SK-N-SH (cell line): Measurements from ENCODE around the gene RNPEPL1. TPM values are rescaled to one million over a fixed set of nuclear protein-coding genes. Genes with fewer than 3 reads are reported as not detected.

Experiments
- CTCF ChIA-PET: fragments of 300-600, 350-600 bp; formaldehyde crosslinking; extraction: SDS; loops from one replicate; lab custom pipeline; 2021; lab: Yijun Ruan, JAX
- POLR2A ChIA-PET: fragments of 350-600 bp; sonication (Branson Sonifier 250); formaldehyde crosslinking; extraction: SDS; loops from one replicate; lab custom pipeline; 2020; ENCODE audit warnings: antibody characterized with exemption, inconsistent platforms; lab: Yijun Ruan, JAX
- DNase-seq: peaks from one replicate; pipeline ENCODE4 v3.0.0; 2012
- H2AFZ ChIP-seq: fragments of 200-600 bp; sonication (generic); 2 replicates; pipeline ENCODE4 v1.8.1; 2016; ENCODE audit warnings: antibody characterized with exemption, mild to moderate bottlenecking, low read depth
- H3F3A ChIP-seq: fragments of 200-600 bp; sonication (generic); replicated peaks from 2 replicates; pipeline ENCODE3; 2016; ENCODE audit warnings: antibody characterized with exemption, mild to moderate bottlenecking; ENCODE audit not compliant: insufficient read depth
- H3K27ac ChIP-seq, 2 experiments: fragments of 200-500 bp in 1 of 2; fragments of 200-600 bp in 1 of 2; sonication (Bioruptor generic) in 1 of 2; sonication (generic), shearing (Covaris generic) in 1 of 2; 2 replicates each; pipeline versions ENCODE4 v1.5.1 to v1.6.1; 2014 to 2016; ENCODE audit warnings: low read depth in 2 of 2, inconsistent platforms in 1 of 2, low read length in 1 of 2, mild to moderate bottlenecking in 1 of 2, mixed read lengths in 1 of 2
- H3K27me3 ChIP-seq: fragments of 200-600 bp; sonication (generic), shearing (Covaris generic); 2 replicates; pipeline ENCODE4 v1.6.1; 2016; ENCODE audit warnings: mixed run types; ENCODE audit not compliant: insufficient read depth
- H3K36me3 ChIP-seq, 2 experiments: fragments of 200-500 bp in 1 of 2; fragments of 200-600 bp in 1 of 2; sonication (Bioruptor generic) in 1 of 2; sonication (generic) in 1 of 2; replicated peaks in 1 of 2; 2 replicates each; pipeline versions ENCODE3 to v1.5.1; 2014 to 2016; ENCODE audit warnings: low read length in 1 of 2, mild to moderate bottlenecking in 1 of 2; ENCODE audit not compliant: insufficient read depth in 2 of 2, control insufficient read depth in 1 of 2
- H3K4me1 ChIP-seq, 2 experiments: fragments of 200-500 bp in 1 of 2; fragments of 200-600 bp in 1 of 2; sonication (Bioruptor generic) in 1 of 2; sonication (generic), shearing (Covaris generic) in 1 of 2; 2 replicates each; pipeline versions ENCODE4 v1.5.1 to v1.6.1; 2014 to 2016; ENCODE audit warnings: low read depth in 1 of 2, low read length in 1 of 2, mixed run types in 1 of 2; ENCODE audit not compliant: insufficient read depth in 2 of 2, control insufficient read depth in 1 of 2
- H3K4me2 ChIP-seq: fragments of 200-600 bp; sonication (generic), shearing (Covaris generic); 2 replicates; pipeline ENCODE4 v1.6.1; 2017; ENCODE audit warnings: mixed run types
- H3K4me3 ChIP-seq, 2 experiments: fragments of 200-500 bp in 1 of 2; fragments of 200-600 bp in 1 of 2; sonication (Bioruptor generic) in 1 of 2; sonication (generic), shearing (Covaris generic) in 1 of 2; 2 replicates each; pipeline versions ENCODE4 v1.5.1 to v1.8.1; 2014 to 2016; ENCODE audit warnings: low read depth in 2 of 2, inconsistent platforms in 1 of 2, low read length in 1 of 2, mild to moderate bottlenecking in 1 of 2, mixed read lengths in 1 of 2, moderate library complexity in 1 of 2
- H3K79me2 ChIP-seq: fragments of 200-600 bp; sonication (generic); 2 replicates; pipeline ENCODE4 v1.8.1; 2017; ENCODE audit warnings: mild to moderate bottlenecking; ENCODE audit not compliant: insufficient read depth
- H3K9ac ChIP-seq: fragments of 200-600 bp; sonication (generic); 2 replicates; pipeline ENCODE4 v1.6.1; 2017; ENCODE audit warnings: mixed run types
- H3K9me2 ChIP-seq: fragments of 200-600 bp; sonication (generic); 2 replicates; pipeline ENCODE4 v1.6.1; 2017; ENCODE audit warnings: mixed run types
- H3K9me3 ChIP-seq: fragments of 200-600 bp; sonication (generic); 2 replicates; pipeline ENCODE4 v1.6.1; 2017; ENCODE audit warnings: mixed run types, mild to moderate bottlenecking, moderate library complexity
- H4K20me1 ChIP-seq: fragments of 200-600 bp; sonication (generic); 2 replicates; pipeline ENCODE4 v1.6.1; 2017; ENCODE audit warnings: mild to moderate bottlenecking, mixed run types; ENCODE audit not compliant: insufficient read depth
- ELF1 ChIP-seq: IDR thresholded peaks from 2 replicates; pipeline ENCODE4 v1.4.0; 2012
- EP300 ChIP-seq, 2 experiments: IDR thresholded peaks; 2 replicates each; pipeline versions ENCODE4 v1.4.0 to v1.6.1; 2012; ENCODE audit warnings: borderline replicate concordance in 1 of 2, low read depth in 1 of 2, low read length in 1 of 2
- EZH2phosphoT487 ChIP-seq: fragments of 200-600 bp; sonication (generic); IDR thresholded peaks from 2 replicates; pipeline ENCODE4 v1.6.1; 2017; ENCODE audit warnings: low read depth, mixed run types, mild to moderate bottlenecking, antibody characterized with exemption, moderate library complexity, borderline replicate concordance
- FOXJ3 ChIP-seq: sonication (generic); formaldehyde crosslinking; IDR thresholded peaks from 2 replicates; pipeline ENCODE4 v1.5.1; 2020; ENCODE audit warnings: mild to moderate bottlenecking, missing genetic modification reagents
- NRF1 ChIP-seq: IDR thresholded peaks from 2 replicates; pipeline ENCODE4 v1.6.1; 2012; ENCODE audit warnings: low read depth, mild to moderate bottlenecking, low read length
- RXRA ChIP-seq: IDR thresholded peaks from 2 replicates; pipeline ENCODE4 v1.4.0; 2012; ENCODE audit warnings: low read depth, mild to moderate bottlenecking, borderline replicate concordance
- SMC3 ChIP-seq: IDR thresholded peaks from 2 replicates; pipeline ENCODE4 v1.6.1; 2012; ENCODE audit warnings: low read depth, low read length, improper control_type of control experiment
- WGBS: methylation state at CpG from one replicate; pipeline ENCODE4 v1.1.6; 2017; ENCODE audit warnings: low lambda C conversion rate; 5-methylcytosine and 5-hydroxymethylcytosine counted together
- polyA plus RNA-seq, 3 experiments: library from polyadenylated mRNA; depleted of rRNA; stranded (reverse); fragments of >200 nt; gene quantifications; 2 replicates each; pipeline ENCODE4 v1.2.3, GENCODE V29; 2012
- TF ChIP-seq, protein P1 (sequence below): fragments of 150-350 bp; IDR thresholded peaks from 2 replicates; pipeline ENCODE4 v1.6.1; 2017; ENCODE audit warnings: antibody characterized with exemption, low read length, low read depth, borderline replicate concordance
- TF ChIP-seq, protein P2 (sequence below): IDR thresholded peaks from 2 replicates; pipeline ENCODE4 v1.4.0; 2012; ENCODE audit warnings: low read depth
- TF ChIP-seq, protein P3 (sequence below): IDR thresholded peaks from 2 replicates; pipeline ENCODE4 v1.6.1; 2012; ENCODE audit warnings: mild to moderate bottlenecking, low read depth, low read length, moderate library complexity

Gene RNPEPL1
- polyA plus RNA-seq, 1 of the 3 experiments (the other 2 are of a cell fraction), result 14.3 TPM

GRCh38 chr2:240553956-240554480 lies 14.3 kb upstream of the RNPEPL1 start:
- no peaks in the 10 kb centered on the region for H3K9me3 ChIP-seq
- no peaks in the 10 kb centered on the region for H3K27me3 ChIP-seq
- no peak overlapping the region for H2AFZ ChIP-seq
- H3K4me2 ChIP-seq, result no peak overlapping the region
- 95% methylated on average over 6 of the region's 7 CpGs for WGBS
- H3K9me2 ChIP-seq, result no peaks in the 10 kb centered on the region
- ChIA-PET POLR2A (no interaction called here), CTCF (interaction anchor here (1.4 to 1.6 kb wide), 2 partner anchors 12 to 40 kb away, joined by 6 read pairs; no protein-coding TSS in a partner anchor)
- TF ChIP-seq, protein P1, sequence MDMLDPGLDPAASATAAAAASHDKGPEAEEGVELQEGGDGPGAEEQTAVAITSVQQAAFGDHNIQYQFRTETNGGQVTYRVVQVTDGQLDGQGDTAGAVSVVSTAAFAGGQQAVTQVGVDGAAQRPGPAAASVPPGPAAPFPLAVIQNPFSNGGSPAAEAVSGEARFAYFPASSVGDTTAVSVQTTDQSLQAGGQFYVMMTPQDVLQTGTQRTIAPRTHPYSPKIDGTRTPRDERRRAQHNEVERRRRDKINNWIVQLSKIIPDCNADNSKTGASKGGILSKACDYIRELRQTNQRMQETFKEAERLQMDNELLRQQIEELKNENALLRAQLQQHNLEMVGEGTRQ, result no peak
- no peak for TF ChIP-seq ELF1
- TF ChIP-seq RXRA, result no peak
- no peak for TF ChIP-seq NRF1
- TF ChIP-seq SMC3, result no peak
- no peak for TF ChIP-seq FOXJ3 (CRISPR knock-in tag)
- TF ChIP-seq, protein P2, sequence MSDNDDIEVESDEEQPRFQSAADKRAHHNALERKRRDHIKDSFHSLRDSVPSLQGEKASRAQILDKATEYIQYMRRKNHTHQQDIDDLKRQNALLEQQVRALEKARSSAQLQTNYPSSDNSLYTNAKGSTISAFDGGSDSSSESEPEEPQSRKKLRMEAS, result no peak
- no peak for TF ChIP-seq EZH2phosphoT487
- TF ChIP-seq, protein P3, sequence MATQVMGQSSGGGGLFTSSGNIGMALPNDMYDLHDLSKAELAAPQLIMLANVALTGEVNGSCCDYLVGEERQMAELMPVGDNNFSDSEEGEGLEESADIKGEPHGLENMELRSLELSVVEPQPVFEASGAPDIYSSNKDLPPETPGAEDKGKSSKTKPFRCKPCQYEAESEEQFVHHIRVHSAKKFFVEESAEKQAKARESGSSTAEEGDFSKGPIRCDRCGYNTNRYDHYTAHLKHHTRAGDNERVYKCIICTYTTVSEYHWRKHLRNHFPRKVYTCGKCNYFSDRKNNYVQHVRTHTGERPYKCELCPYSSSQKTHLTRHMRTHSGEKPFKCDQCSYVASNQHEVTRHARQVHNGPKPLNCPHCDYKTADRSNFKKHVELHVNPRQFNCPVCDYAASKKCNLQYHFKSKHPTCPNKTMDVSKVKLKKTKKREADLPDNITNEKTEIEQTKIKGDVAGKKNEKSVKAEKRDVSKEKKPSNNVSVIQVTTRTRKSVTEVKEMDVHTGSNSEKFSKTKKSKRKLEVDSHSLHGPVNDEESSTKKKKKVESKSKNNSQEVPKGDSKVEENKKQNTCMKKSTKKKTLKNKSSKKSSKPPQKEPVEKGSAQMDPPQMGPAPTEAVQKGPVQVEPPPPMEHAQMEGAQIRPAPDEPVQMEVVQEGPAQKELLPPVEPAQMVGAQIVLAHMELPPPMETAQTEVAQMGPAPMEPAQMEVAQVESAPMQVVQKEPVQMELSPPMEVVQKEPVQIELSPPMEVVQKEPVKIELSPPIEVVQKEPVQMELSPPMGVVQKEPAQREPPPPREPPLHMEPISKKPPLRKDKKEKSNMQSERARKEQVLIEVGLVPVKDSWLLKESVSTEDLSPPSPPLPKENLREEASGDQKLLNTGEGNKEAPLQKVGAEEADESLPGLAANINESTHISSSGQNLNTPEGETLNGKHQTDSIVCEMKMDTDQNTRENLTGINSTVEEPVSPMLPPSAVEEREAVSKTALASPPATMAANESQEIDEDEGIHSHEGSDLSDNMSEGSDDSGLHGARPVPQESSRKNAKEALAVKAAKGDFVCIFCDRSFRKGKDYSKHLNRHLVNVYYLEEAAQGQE, result no peak
- TF ChIP-seq EP300 (IDR thresholded peaks at IDR 0.05; ENCODE audit: borderline replicate concordance in 1 of 2, low read depth in 1 of 2, low read length in 1 of 2), result no peak
- no peak overlapping the region for H3K9ac ChIP-seq
- H3K4me1 ChIP-seq, result peaks cover 4 to 15% of the 10 kb centered on the region in 2 experiments; a peak in 1 of 4 replicates
- no peak for DNase-seq
- H3K79me2 ChIP-seq, result peaks cover 46% of the 10 kb centered on the region; the same call in 1 of the 2 replicates
- peaks cover 5% of the 10 kb centered on the region; the same call in 1 of the 2 replicates for H4K20me1 ChIP-seq
- peaks cover 20 to 22% of the 10 kb centered on the region in 2 experiments for H3K36me3 ChIP-seq
- no peak overlapping the region for H3K27ac ChIP-seq
- no peaks in the 10 kb centered on the region for H3F3A ChIP-seq
- H3K4me3 ChIP-seq, result no peak overlapping the region
